ENCODE data around the gene DOK5.
"Not testable (repeated sequence)": the region's sequence is repeated elsewhere in the genome, so short reads cannot be mapped to it uniquely, and the experiment has no call there.

Gene DOK5

GRCh38 chr20:54475334-54476168 is at the start of gene DOK5:
Gene DOK5, plus strand, starts transcription at chr20:54475593. Its CDS starts 354 bp downstream, at chr20:54475947.
- Histone ChIP-seq H3K9ac (ENCODE audit: low read length in 5 of 5) (peak within 1 kb of the TSS in 4 of 5 donors; percentile 42 to 70 (median 59)), H3K4me1 (ENCODE audit: control insufficient read depth in 5 of 5, insufficient read depth in 5 of 5, low read length in 5 of 5) (peaks cover 0 to 26% (median 22%) of the 10 kb centered on the region in 5 donors), H3K9me3 (ENCODE audit: control insufficient read depth in 5 of 5, low read length in 5 of 5) (no peaks in the 10 kb centered on the region), H3K27ac (ENCODE audit: low read depth, low read length) (peak within 1 kb of the TSS; percentile 28), H3K36me3 (ENCODE audit: control insufficient read depth in 5 of 5, insufficient read depth in 5 of 5, low read length in 5 of 5) (no peaks in the 10 kb centered on the region), H3K27me3 (ENCODE audit: control insufficient read depth in 5 of 5, insufficient read depth in 4 of 5, low read length in 5 of 5) (peaks cover 0 to 5% (median 0%) of the 10 kb centered on the region in 5 donors), H3K4me3 (ENCODE audit: low read depth in 1 of 5, low read length in 5 of 5) (peak within 1 kb of the TSS; percentile 77 to 97 (median 81))

GRCh38 chr20:54429364-54429763 is 46.0 kb upstream of the DOK5 start:
- no peaks in the 10 kb centered on the region for H3K4me1 ChIP-seq (ENCODE audit: control insufficient read depth in 5 of 5, insufficient read depth in 5 of 5, low read length in 5 of 5)
- no peak overlapping the region for H3K27ac ChIP-seq (ENCODE audit: low read depth, low read length)
- H3K9ac ChIP-seq (ENCODE audit: low read length in 5 of 5), result no peak overlapping the region
- H3K4me3 ChIP-seq (ENCODE audit: low read depth in 1 of 5, low read length in 5 of 5), result no peak overlapping the region
- H3K9me3 ChIP-seq (ENCODE audit: control insufficient read depth in 5 of 5, low read length in 5 of 5), result peaks cover 0 to 13% (median 4%) of the 10 kb centered on the region in 5 donors
- no peaks in the 10 kb centered on the region for H3K27me3 ChIP-seq (ENCODE audit: control insufficient read depth in 5 of 5, insufficient read depth in 4 of 5, low read length in 5 of 5)
- no peaks in the 10 kb centered on the region for H3K36me3 ChIP-seq (ENCODE audit: control insufficient read depth in 5 of 5, insufficient read depth in 5 of 5, low read length in 5 of 5)

- Histone ChIP-seq H3K9ac (ENCODE audit: low read length in 5 of 5) (no peak overlapping the region), H3K4me1 (ENCODE audit: control insufficient read depth in 5 of 5, insufficient read depth in 5 of 5, low read length in 5 of 5) (no peaks in the 10 kb centered on the region), H3K27me3 (ENCODE audit: control insufficient read depth in 5 of 5, insufficient read depth in 4 of 5, low read length in 5 of 5) (no peaks in the 10 kb centered on the region), H3K9me3 (ENCODE audit: control insufficient read depth in 5 of 5, low read length in 5 of 5) (no peaks in the 10 kb centered on the region), H3K4me3 (ENCODE audit: low read depth in 1 of 5, low read length in 5 of 5) (no peak overlapping the region), H3K36me3 (ENCODE audit: control insufficient read depth in 5 of 5, insufficient read depth in 5 of 5, low read length in 5 of 5) (no peaks in the 10 kb centered on the region), H3K27ac (ENCODE audit: low read depth, low read length) (no peak overlapping the region)
These were observed 44.0 kb upstream of the DOK5 start for GRCh38 chr20:54431156-54431944.

GRCh38 chr20:54432966-54433365 is 42.4 kb upstream of the DOK5 start:
- Histone ChIP-seq H3K27ac (ENCODE audit: low read depth, low read length) (no peak overlapping the region), H3K27me3 (ENCODE audit: control insufficient read depth in 5 of 5, insufficient read depth in 4 of 5, low read length in 5 of 5) (no peaks in the 10 kb centered on the region), H3K4me1 (ENCODE audit: control insufficient read depth in 5 of 5, insufficient read depth in 5 of 5, low read length in 5 of 5) (no peaks in the 10 kb centered on the region), H3K4me3 (ENCODE audit: low read depth in 1 of 5, low read length in 5 of 5) (no peak overlapping the region), H3K36me3 (ENCODE audit: control insufficient read depth in 5 of 5, insufficient read depth in 5 of 5, low read length in 5 of 5) (no peaks in the 10 kb centered on the region), H3K9ac (ENCODE audit: low read length in 5 of 5) (no peak overlapping the region), H3K9me3 (ENCODE audit: control insufficient read depth in 5 of 5, low read length in 5 of 5) (no peaks in the 10 kb centered on the region)

GRCh38 chr20:54433636-54434035 is 41.8 kb upstream of the DOK5 start:
- Histone ChIP-seq H3K4me3 (ENCODE audit: low read depth in 1 of 5, low read length in 5 of 5) (no peak overlapping the region), H3K4me1 (ENCODE audit: control insufficient read depth in 5 of 5, insufficient read depth in 5 of 5, low read length in 5 of 5) (no peaks in the 10 kb centered on the region), H3K27ac (ENCODE audit: low read depth, low read length) (no peak overlapping the region), H3K9me3 (ENCODE audit: control insufficient read depth in 5 of 5, low read length in 5 of 5) (no peaks in the 10 kb centered on the region), H3K36me3 (ENCODE audit: control insufficient read depth in 5 of 5, insufficient read depth in 5 of 5, low read length in 5 of 5) (no peaks in the 10 kb centered on the region), H3K27me3 (ENCODE audit: control insufficient read depth in 5 of 5, insufficient read depth in 4 of 5, low read length in 5 of 5) (no peaks in the 10 kb centered on the region), H3K9ac (ENCODE audit: low read length in 5 of 5) (no peak overlapping the region)

GRCh38 chr20:54434196-54434595 is 41.2 kb upstream of the DOK5 start:
- no peaks in the 10 kb centered on the region for H3K27me3 ChIP-seq (ENCODE audit: control insufficient read depth in 5 of 5, insufficient read depth in 4 of 5, low read length in 5 of 5)
- no peaks in the 10 kb centered on the region for H3K4me1 ChIP-seq (ENCODE audit: control insufficient read depth in 5 of 5, insufficient read depth in 5 of 5, low read length in 5 of 5)
- H3K9ac ChIP-seq (ENCODE audit: low read length in 5 of 5), result no peak overlapping the region
- H3K27ac ChIP-seq (ENCODE audit: low read depth, low read length), result no peak overlapping the region
- no peaks in the 10 kb centered on the region for H3K9me3 ChIP-seq (ENCODE audit: control insufficient read depth in 5 of 5, low read length in 5 of 5)
- no peaks in the 10 kb centered on the region for H3K36me3 ChIP-seq (ENCODE audit: control insufficient read depth in 5 of 5, insufficient read depth in 5 of 5, low read length in 5 of 5)
- H3K4me3 ChIP-seq (ENCODE audit: low read depth in 1 of 5, low read length in 5 of 5), result no peak overlapping the region

- H3K4me3 ChIP-seq (ENCODE audit: low read depth in 1 of 5, low read length in 5 of 5), result no peak overlapping the region
- H3K4me1 ChIP-seq (ENCODE audit: control insufficient read depth in 5 of 5, insufficient read depth in 5 of 5, low read length in 5 of 5), result no peaks in the 10 kb centered on the region
- no peaks in the 10 kb centered on the region for H3K27me3 ChIP-seq (ENCODE audit: control insufficient read depth in 5 of 5, insufficient read depth in 4 of 5, low read length in 5 of 5)
- H3K36me3 ChIP-seq (ENCODE audit: control insufficient read depth in 5 of 5, insufficient read depth in 5 of 5, low read length in 5 of 5), result no peaks in the 10 kb centered on the region
- H3K9ac ChIP-seq (ENCODE audit: low read length in 5 of 5), result no peak overlapping the region
- no peak overlapping the region for H3K27ac ChIP-seq (ENCODE audit: low read depth, low read length)
- H3K9me3 ChIP-seq (ENCODE audit: control insufficient read depth in 5 of 5, low read length in 5 of 5), result no peaks in the 10 kb centered on the region
These were observed 40.4 kb upstream of the DOK5 start for GRCh38 chr20:54435015-54435414.

- H3K27ac ChIP-seq (ENCODE audit: low read depth, low read length); H3K36me3 ChIP-seq (ENCODE audit: control insufficient read depth in 5 of 5, insufficient read depth in 5 of 5, low read length in 5 of 5); H3K4me3 ChIP-seq (ENCODE audit: low read depth in 1 of 5, low read length in 5 of 5); H3K27me3 ChIP-seq (ENCODE audit: control insufficient read depth in 5 of 5, insufficient read depth in 4 of 5, low read length in 5 of 5); H3K9me3 ChIP-seq (ENCODE audit: control insufficient read depth in 5 of 5, low read length in 5 of 5); H3K9ac ChIP-seq (ENCODE audit: low read length in 5 of 5); H3K4me1 ChIP-seq (ENCODE audit: control insufficient read depth in 5 of 5, insufficient read depth in 5 of 5, low read length in 5 of 5): not testable (repeated sequence)
These were observed 39.0 kb upstream of the DOK5 start for GRCh38 chr20:54436410-54436809.

- H3K4me1 ChIP-seq (ENCODE audit: control insufficient read depth in 5 of 5, insufficient read depth in 5 of 5, low read length in 5 of 5), result no peaks in the 10 kb centered on the region
- H3K27me3 ChIP-seq (ENCODE audit: control insufficient read depth in 5 of 5, insufficient read depth in 4 of 5, low read length in 5 of 5), result no peaks in the 10 kb centered on the region
- no peak overlapping the region for H3K27ac ChIP-seq (ENCODE audit: low read depth, low read length)
- no peak overlapping the region for H3K4me3 ChIP-seq (ENCODE audit: low read depth in 1 of 5, low read length in 5 of 5)
- no peak overlapping the region for H3K9ac ChIP-seq (ENCODE audit: low read length in 5 of 5)
- peaks cover 0 to 3% (median 0%) of the 10 kb centered on the region in 5 donors for H3K9me3 ChIP-seq (ENCODE audit: control insufficient read depth in 5 of 5, low read length in 5 of 5)
- H3K36me3 ChIP-seq (ENCODE audit: control insufficient read depth in 5 of 5, insufficient read depth in 5 of 5, low read length in 5 of 5), result no peaks in the 10 kb centered on the region
These were observed 37.2 kb upstream of the DOK5 start for GRCh38 chr20:54438166-54438565.

- Histone ChIP-seq H3K4me3 (ENCODE audit: low read depth in 1 of 5, low read length in 5 of 5) (no peak overlapping the region), H3K4me1 (ENCODE audit: control insufficient read depth in 5 of 5, insufficient read depth in 5 of 5, low read length in 5 of 5) (no peaks in the 10 kb centered on the region), H3K27ac (ENCODE audit: low read depth, low read length) (no peak overlapping the region), H3K36me3 (ENCODE audit: control insufficient read depth in 5 of 5, insufficient read depth in 5 of 5, low read length in 5 of 5) (no peaks in the 10 kb centered on the region), H3K9me3 (ENCODE audit: control insufficient read depth in 5 of 5, low read length in 5 of 5) (no peaks in the 10 kb centered on the region), H3K27me3 (ENCODE audit: control insufficient read depth in 5 of 5, insufficient read depth in 4 of 5, low read length in 5 of 5) (no peaks in the 10 kb centered on the region), H3K9ac (ENCODE audit: low read length in 5 of 5) (no peak overlapping the region)
These were observed 25.2 kb upstream of the DOK5 start for GRCh38 chr20:54450207-54450606.
